ENCODE results near the gene IFNE. TPM values are rescaled to one million over a fixed set of nuclear protein-coding genes. Genes with fewer than 3 reads are reported as not detected.

The IFNE gene
- total RNA-seq, 1 donor from 2014 or later: 0.16 TPM

DNA sequence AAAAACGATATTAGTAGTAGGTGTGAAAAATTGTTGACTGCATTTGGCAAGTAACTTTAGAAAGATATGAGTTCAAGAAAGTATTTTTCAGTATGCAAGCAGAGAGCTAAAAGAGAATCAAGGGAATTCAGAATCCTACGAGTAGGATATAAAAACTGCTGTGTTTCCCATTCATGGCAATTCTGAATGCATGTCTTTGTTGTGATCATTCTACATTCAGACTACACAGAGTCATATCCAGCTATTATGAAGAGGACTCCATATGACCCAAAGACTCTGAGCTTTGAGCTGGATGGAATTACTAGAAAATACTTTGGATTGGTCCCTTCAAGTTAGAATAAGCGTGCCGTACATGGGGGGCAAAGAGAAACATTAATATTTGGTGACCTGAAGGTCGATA, 12.0 kb downstream of the IFNE start:
- Mint-ChIP-seq H3K27ac (ENCODE audit: unreplicated experiment) (no peak overlapping the region), H3K27me3 (ENCODE audit: low read depth) (no peaks in the 10 kb centered on the region), H3K4me1 (peaks cover 8% of the 10 kb centered on the region), H3K4me3 (no peak overlapping the region), H3K36me3 (ENCODE audit: low read depth) (no peaks in the 10 kb centered on the region), H3K9me3 (peaks cover 2% of the 10 kb centered on the region)
- TF ChIP-seq, protein P1, sequence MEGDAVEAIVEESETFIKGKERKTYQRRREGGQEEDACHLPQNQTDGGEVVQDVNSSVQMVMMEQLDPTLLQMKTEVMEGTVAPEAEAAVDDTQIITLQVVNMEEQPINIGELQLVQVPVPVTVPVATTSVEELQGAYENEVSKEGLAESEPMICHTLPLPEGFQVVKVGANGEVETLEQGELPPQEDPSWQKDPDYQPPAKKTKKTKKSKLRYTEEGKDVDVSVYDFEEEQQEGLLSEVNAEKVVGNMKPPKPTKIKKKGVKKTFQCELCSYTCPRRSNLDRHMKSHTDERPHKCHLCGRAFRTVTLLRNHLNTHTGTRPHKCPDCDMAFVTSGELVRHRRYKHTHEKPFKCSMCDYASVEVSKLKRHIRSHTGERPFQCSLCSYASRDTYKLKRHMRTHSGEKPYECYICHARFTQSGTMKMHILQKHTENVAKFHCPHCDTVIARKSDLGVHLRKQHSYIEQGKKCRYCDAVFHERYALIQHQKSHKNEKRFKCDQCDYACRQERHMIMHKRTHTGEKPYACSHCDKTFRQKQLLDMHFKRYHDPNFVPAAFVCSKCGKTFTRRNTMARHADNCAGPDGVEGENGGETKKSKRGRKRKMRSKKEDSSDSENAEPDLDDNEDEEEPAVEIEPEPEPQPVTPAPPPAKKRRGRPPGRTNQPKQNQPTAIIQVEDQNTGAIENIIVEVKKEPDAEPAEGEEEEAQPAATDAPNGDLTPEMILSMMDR (conservative IDR thresholded peaks at IDR 0.05): no peak
- DNase-seq (ENCODE audit: low read depth, low spot score): no peak

DNA sequence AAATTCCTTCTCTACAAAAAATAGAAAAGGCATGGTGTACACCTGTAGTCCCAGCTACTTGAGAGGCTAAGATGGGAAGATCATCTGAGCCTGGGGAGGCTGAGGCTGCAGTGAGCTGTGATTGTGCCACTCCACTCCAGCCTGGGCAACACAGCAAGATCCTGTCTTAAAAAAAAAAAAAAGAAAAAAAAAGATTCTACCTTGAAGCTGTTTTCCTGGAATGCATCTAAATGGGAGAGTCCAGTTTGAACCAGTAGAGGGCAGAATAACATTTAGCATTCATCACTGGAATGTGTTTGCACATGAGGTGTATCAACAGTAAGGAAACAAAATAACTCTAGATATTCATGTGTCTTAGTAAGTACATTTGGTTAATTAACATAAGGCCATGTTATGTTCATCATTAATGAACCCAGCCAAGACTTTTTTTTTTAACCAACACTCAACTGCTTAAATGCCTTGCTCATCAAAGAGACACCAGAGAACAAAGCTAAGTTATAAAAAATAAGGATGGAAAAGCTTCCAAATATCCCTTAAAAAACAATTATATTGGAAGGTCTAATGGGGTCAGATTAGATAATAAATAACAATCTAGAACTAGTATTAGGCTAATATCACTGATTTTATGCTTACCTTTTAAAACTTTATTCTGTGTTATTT, 16.1 kb downstream of the IFNE start:
- Mint-ChIP-seq H3K4me3 (no peak overlapping the region), H3K4me1 (peaks cover 8% of the 10 kb centered on the region), H3K36me3 (ENCODE audit: low read depth) (peaks cover 3% of the 10 kb centered on the region), H3K27me3 (ENCODE audit: low read depth) (no peaks in the 10 kb centered on the region), H3K9me3 (peaks cover 10% of the 10 kb centered on the region), H3K27ac (ENCODE audit: unreplicated experiment) (no peak overlapping the region)
- DNase-seq (ENCODE audit: low read depth, low spot score): peak; percentile 11
- TF ChIP-seq, protein P1 (conservative IDR thresholded peaks at IDR 0.05): peak; percentile 85

DNA sequence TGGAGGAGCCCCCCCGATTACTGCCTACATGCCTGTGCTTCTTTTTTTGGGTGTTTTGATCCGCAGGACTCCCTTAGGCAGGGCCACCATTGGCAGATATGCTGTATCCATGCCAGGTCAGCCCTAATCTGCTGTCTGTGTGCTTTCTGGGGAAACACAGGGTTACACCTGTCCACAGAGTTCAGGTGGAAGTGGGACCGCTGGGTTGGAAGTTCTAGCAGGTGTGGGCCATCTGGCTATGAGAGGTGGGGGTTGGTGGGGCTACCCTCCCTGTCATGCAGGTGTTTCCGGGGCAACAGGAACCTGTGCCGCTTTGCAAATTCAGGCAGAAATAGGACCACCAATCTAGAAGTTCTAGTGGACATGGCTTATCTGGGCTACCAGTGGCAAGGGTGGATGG, 17.0 kb downstream of the IFNE start:
- H3K9me3 Mint-ChIP-seq: peaks cover 10% of the 10 kb centered on the region
- no peak for DNase-seq (ENCODE audit: low read depth, low spot score)
- TF ChIP-seq, protein P1 (conservative IDR thresholded peaks at IDR 0.05): no peak
- peaks cover 4% of the 10 kb centered on the region for H3K4me1 Mint-ChIP-seq
- peaks cover 3% of the 10 kb centered on the region for H3K36me3 Mint-ChIP-seq (ENCODE audit: low read depth)
- H3K4me3 Mint-ChIP-seq: no peak overlapping the region
- no peak overlapping the region for H3K27ac Mint-ChIP-seq (ENCODE audit: unreplicated experiment)
- H3K27me3 Mint-ChIP-seq (ENCODE audit: low read depth): no peaks in the 10 kb centered on the region

DNA sequence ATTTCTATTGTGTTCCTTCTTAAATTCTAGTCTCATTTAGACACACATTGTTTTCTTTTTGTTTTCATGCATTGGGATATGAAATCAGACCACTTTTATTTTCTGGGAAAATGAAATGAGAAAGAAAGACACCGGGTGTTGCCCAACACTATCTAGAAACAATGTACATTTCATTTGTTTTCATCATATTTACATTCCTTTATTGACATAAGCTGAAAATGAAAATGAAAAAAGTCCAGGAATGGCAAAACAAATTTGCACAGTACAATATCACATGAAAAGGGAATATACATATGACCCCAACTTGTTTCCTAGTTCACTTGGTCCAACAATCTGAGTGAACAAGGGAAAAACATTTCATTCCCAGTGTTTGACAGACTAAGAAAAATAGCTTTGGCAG, 20.7 kb downstream of the IFNE start:
- DNase-seq (ENCODE audit: low read depth, low spot score): no peak
- Mint-ChIP-seq H3K27me3 (ENCODE audit: low read depth) (peaks cover 4% of the 10 kb centered on the region), H3K4me1 (peaks cover 3% of the 10 kb centered on the region), H3K4me3 (no peak overlapping the region), H3K36me3 (ENCODE audit: low read depth) (peaks cover 6% of the 10 kb centered on the region), H3K27ac (ENCODE audit: unreplicated experiment) (no peak overlapping the region), H3K9me3 (peaks cover 10% of the 10 kb centered on the region)
- TF ChIP-seq, protein P1 (conservative IDR thresholded peaks at IDR 0.05): no peak

DNA sequence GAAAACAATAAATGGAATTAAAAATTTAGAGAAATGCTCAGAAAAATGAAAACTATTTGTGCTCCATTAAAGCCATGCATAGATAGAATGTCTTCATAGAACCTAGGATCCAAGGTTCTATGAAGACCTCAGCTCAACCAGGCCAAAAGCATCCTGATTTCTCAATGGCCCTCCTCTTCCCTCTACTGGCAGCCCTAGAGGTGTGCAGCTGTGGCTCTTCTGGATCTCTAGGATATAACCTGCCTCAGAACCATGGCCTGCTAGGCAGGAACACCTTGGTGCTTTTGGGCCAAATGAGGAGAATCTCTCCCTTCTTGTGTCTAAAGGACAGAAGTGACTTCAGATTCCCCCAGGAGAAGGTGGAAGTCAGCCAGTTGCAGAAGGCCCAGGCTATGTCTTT, 26.8 kb downstream of the IFNE start:
- Mint-ChIP-seq H3K9me3 (no peaks in the 10 kb centered on the region), H3K4me1 (no peaks in the 10 kb centered on the region), H3K36me3 (ENCODE audit: low read depth) (peaks cover 3% of the 10 kb centered on the region), H3K27ac (ENCODE audit: unreplicated experiment) (no peak overlapping the region), H3K27me3 (ENCODE audit: low read depth) (peaks cover 4% of the 10 kb centered on the region), H3K4me3 (no peak overlapping the region)
- DNase-seq (ENCODE audit: low read depth, low spot score): no peak
- TF ChIP-seq, protein P1 (conservative IDR thresholded peaks at IDR 0.05): peak; percentile 66

Measured in neural crest cell (in vitro differentiated cells).